Pancreas (tissue), 10 donors: Measurements from ENCODE around the gene DHX58. TPM values are rescaled to one million over a fixed set of nuclear protein-coding genes. Genes with fewer than 3 reads are reported as not detected.

ENCODE experiments used
- ATAC-seq, 4 donors: fragments of 200-7000 bp; cut with Tn5 transposase; one replicate each; pipeline versions ENCODE4 v1.8.0 to v1.9.1; 2020; ENCODE audit warnings: mild to moderate bottlenecking in 4 of 4, moderate library complexity in 4 of 4
- DNase-seq, 6 donors: peaks; one replicate each; pipeline ENCODE4 v3.0.0-alpha.2; 2020
- FAIRE-seq: peaks from 2 replicates; lab custom pipeline; 2012; peaks lifted over from hg19 to GRCh38; lab: Jason Lieb, UNC
- H3K27ac ChIP-seq, 4 donors: fragments of 200-600 bp; sonication (generic); 1 replicate in 3 of 4; 2 replicates in 1 of 4; pipeline versions ENCODE4 v1.5.0 to v1.8.0; 2020
- H3K27me3 ChIP-seq, 4 donors: fragments of 200-600 bp; one replicate each; pipeline ENCODE4 v1.8.0; 2021
- H3K36me3 ChIP-seq, 3 donors: fragments of 200-600 bp; sonication (generic) in 1 of 3; one replicate each; pipeline versions ENCODE4 v1.5.0 to v1.8.0; 2020 to 2021
- H3K4me1 ChIP-seq, 3 donors: fragments of 200-600 bp; one replicate each; pipeline ENCODE4 v1.8.0; 2021
- H3K4me3 ChIP-seq, 4 donors: fragments of 200-600 bp; sonication (generic) in 2 of 4; one replicate each; pipeline versions ENCODE4 v1.5.0 to v1.8.0; 2020 to 2021
- H3K9me3 ChIP-seq, 4 donors: fragments of 200-600 bp; one replicate each; pipeline ENCODE4 v1.8.0; 2021
- CTCF ChIP-seq, 4 donors: fragments of 200-600 bp; sonication (generic) in 3 of 4; IDR thresholded peaks; one replicate each; pipeline versions ENCODE4 v1.5.0 to v1.8.0; 2021; ENCODE audit warnings: antibody characterized with exemption in 4 of 4
- WGBS, 2 donors: extraction: QIAGEN DNeasy Blood & Tissue Kit; methylation state at CpG; one replicate each; pipeline ENCODE4 v1.1.7; 2013; 5-methylcytosine and 5-hydroxymethylcytosine counted together
- intact Hi-C, 3 donors: fragments of 100-400 bp; cut with DNase I; formaldehyde crosslinking; loops; one replicate each; pipeline versions ENCODE4 v1.11.1 to v1.14.2; 2022
- polyA plus RNA-seq, 2 donors: library from polyadenylated mRNA; stranded (reverse); fragments of 200-250 nt; gene quantifications; one replicate each; pipeline ENCODE4 v1.2.3, GENCODE V29; 2013
- total RNA-seq, 6 donors: library from RNA; stranded (reverse); fragmentation: NEBNext Ultra II Directional in 4 of 6; extraction: Animal tissue kit (Norgen Biotek cat#: 25700) in 4 of 6; gene quantifications; one replicate each; pipeline versions ENCODE4 v1.2.1 to v1.2.4, GENCODE V29; 2021 to 2023
- donor health status: healthy with polysubstance abuse.
- donor health status: DM: no; HTN: no; CAD: no; lungs with moderate emphysema.
- donor health status: DM: no; HTN: no; CAD: no.
- donor health status: control.
- donor health status: control.
- donor health status: Bipolar disorder and iron deficiency.
- donor health status: DM: yes; HTN: yes; CAD: no.
- donor health status: DM: no; HTN: no; CAD: no.
- donor health status: DM: no; HTN: no; CAD: no.
- donor health status: DM: yes; HTN: yes; CAD: no.

DHX58 gene
- total and polyA plus RNA-seq, 8 donors: 3.7 to 22.8 (median 6.8) TPM

GRCh38 chr17:42052346-42052877 is 60.1 kb downstream of the DHX58 start:
- no peak for TF ChIP-seq CTCF (IDR thresholded peaks at IDR 0.05)
- intact Hi-C loops: no loop called here
- H3K36me3 ChIP-seq: no peaks in the 10 kb centered on the region
- no peak overlapping the region for H3K27ac ChIP-seq
- whole genome bisulfite sequencing, 2 donors: 68 to 73% methylated on average over 6 of the region's 6 CpGs
- no peak for FAIRE-seq
- ATAC-seq: no peak
- H3K9me3 ChIP-seq: no peaks in the 10 kb centered on the region
- peaks cover 0 to 4% (median 0%) of the 10 kb centered on the region in 3 donors for H3K4me1 ChIP-seq
- no peak for DNase-seq
- H3K4me3 ChIP-seq: no peak overlapping the region
- H3K27me3 ChIP-seq: no peaks in the 10 kb centered on the region

GRCh38 chr17:42051645-42052044 is 60.9 kb downstream of the DHX58 start:
- H3K9me3 ChIP-seq: no peaks in the 10 kb centered on the region
- H3K4me1 ChIP-seq: peaks cover 0 to 4% (median 0%) of the 10 kb centered on the region in 3 donors
- TF ChIP-seq CTCF (IDR thresholded peaks at IDR 0.05): no peak
- FAIRE-seq (no peak), DNase-seq (no peak), ATAC-seq (no peak)
- no peak overlapping the region for H3K4me3 ChIP-seq
- no peaks in the 10 kb centered on the region for H3K36me3 ChIP-seq
- no peaks in the 10 kb centered on the region for H3K27me3 ChIP-seq
- WGBS, 2 donors: 89 to 96% methylated on average over 7 of the region's 7 CpGs
- intact Hi-C loops: no loop called here
- no peak overlapping the region for H3K27ac ChIP-seq

Other genes starting within 250 kb of the DHX58 start
- gene KLHL11, start 247.3 kb downstream of the DHX58 start, total RNA-seq: 1 to 10 TPM; 4.3 to 7.8 (median 5.8) TPM
- gene KLHL11, start 247.3 kb downstream of the DHX58 start, polyA plus RNA-seq: under 1 TPM; 0.61 to 0.75 TPM
- gene ACLY, start 193.8 kb downstream of the DHX58 start, total RNA-seq: 100 to 1,000 TPM in 1 of 6 donors, 10 to 100 TPM in 5; 38.6 to 101 (median 58.3) TPM
- 10 to 100 TPM; 22.0 to 68.7 TPM for gene ACLY, start 193.8 kb downstream of the DHX58 start, polyA plus RNA-seq
- under 1 TPM; 0.20 to 0.98 (median 0.57) TPM for gene ODAD4, start 182.1 kb downstream of the DHX58 start, total RNA-seq
- gene ODAD4, start 182.1 kb downstream of the DHX58 start, polyA plus RNA-seq: 1 to 10 TPM; 1.2 to 4.1 TPM
- gene CNP, start 145.9 kb downstream of the DHX58 start, total RNA-seq: 10 to 100 TPM; 26.3 to 45.8 (median 32.1) TPM
- gene CNP, start 145.9 kb downstream of the DHX58 start, polyA plus RNA-seq: 10 to 100 TPM; 26.4 to 34.4 TPM
- 10 to 100 TPM; 32.2 to 45.3 (median 37.3) TPM for gene DNAJC7, start 95.3 kb downstream of the DHX58 start, total RNA-seq
- 10 to 100 TPM; 53.4 to 63.6 TPM for gene DNAJC7, start 95.3 kb downstream of the DHX58 start, polyA plus RNA-seq
- 10 to 100 TPM in 3 of 6 donors, 1 to 10 TPM in 3; 6.5 to 14.7 (median 10.7) TPM for gene NKIRAS2, start 92.6 kb downstream of the DHX58 start, total RNA-seq
- 10 to 100 TPM; 11.7 to 14.1 TPM for gene NKIRAS2, start 92.6 kb downstream of the DHX58 start, polyA plus RNA-seq
- 1 to 10 TPM; 1.2 to 2.2 (median 1.8) TPM for gene C17orf113, start 62.1 kb downstream of the DHX58 start, total RNA-seq
- 1 to 10 TPM; 1.5 to 1.9 TPM for gene C17orf113, start 62.1 kb downstream of the DHX58 start, polyA plus RNA-seq
- gene ZNF385C, start 14.2 kb downstream of the DHX58 start, total RNA-seq: 1 to 10 TPM in 5 of 6 donors, under 1 TPM in 1; 0.67 to 2.1 (median 1.4) TPM
- gene ZNF385C, start 14.2 kb downstream of the DHX58 start, polyA plus RNA-seq: 1 to 10 TPM; 1.8 to 2.6 TPM
- gene KAT2A, start 8.7 kb upstream of the DHX58 start, total RNA-seq: 10 to 100 TPM; 17.5 to 43.7 (median 22.3) TPM
- 100 to 1,000 TPM; 157 to 158 TPM for gene KAT2A, start 8.7 kb upstream of the DHX58 start, polyA plus RNA-seq
- under 1 TPM; 0.40 to 0.75 (median 0.58) TPM for gene HSPB9, start 10.1 kb upstream of the DHX58 start, total RNA-seq
- 1 to 10 TPM in 1 of 2 donors, under 1 TPM in 1; 0.85 to 1.6 TPM for gene HSPB9, start 10.1 kb upstream of the DHX58 start, polyA plus RNA-seq
- gene RAB5C, start 42.3 kb upstream of the DHX58 start, total RNA-seq: 10 to 100 TPM; 25.9 to 53.1 (median 42.0) TPM
- gene RAB5C, start 42.3 kb upstream of the DHX58 start, polyA plus RNA-seq: 10 to 100 TPM; 42.6 to 61.8 TPM
- gene KCNH4, start 68.4 kb upstream of the DHX58 start, total RNA-seq: under 1 TPM in 5 of 6 donors, not detected in 1; 0.03 to 0.09 (median 0.06) TPM
- under 1 TPM; 0.11 to 0.14 TPM for gene KCNH4, start 68.4 kb upstream of the DHX58 start, polyA plus RNA-seq
- gene HCRT, start 72.7 kb upstream of the DHX58 start, total RNA-seq: not detected
- not detected for gene HCRT, start 72.7 kb upstream of the DHX58 start, polyA plus RNA-seq
- gene GHDC, start 81.8 kb upstream of the DHX58 start, total RNA-seq: 10 to 100 TPM; 14.8 to 20.9 (median 17.1) TPM
- gene GHDC, start 81.8 kb upstream of the DHX58 start, polyA plus RNA-seq: 10 to 100 TPM; 19.4 to 21.6 TPM
- gene STAT5B, start 163.7 kb upstream of the DHX58 start, total RNA-seq: 10 to 100 TPM; 22.6 to 27.5 (median 24.2) TPM
- 10 to 100 TPM; 17.9 to 24.3 TPM for gene STAT5B, start 163.7 kb upstream of the DHX58 start, polyA plus RNA-seq
- 10 to 100 TPM; 13.1 to 19.8 (median 15.4) TPM for gene STAT5A, start 175.8 kb upstream of the DHX58 start, total RNA-seq
- 10 to 100 TPM; 10.5 to 12.6 TPM for gene STAT5A, start 175.8 kb upstream of the DHX58 start, polyA plus RNA-seq